ENCODE results near the gene HAGHL. TPM values are rescaled to one million over a fixed set of nuclear protein-coding genes. Genes with fewer than 3 reads are reported as not detected.
A peak's percentile ranks its signal among the peaks of the same experiment; 100 is the strongest.
"Not testable (repeated sequence)": the region's sequence is repeated elsewhere in the genome, so short reads cannot be mapped to it uniquely, and the experiment has no call there.

HAGHL gene
- total RNA-seq, 2 donors from 2014 or later: 2.6 to 13.0 TPM

DNA sequence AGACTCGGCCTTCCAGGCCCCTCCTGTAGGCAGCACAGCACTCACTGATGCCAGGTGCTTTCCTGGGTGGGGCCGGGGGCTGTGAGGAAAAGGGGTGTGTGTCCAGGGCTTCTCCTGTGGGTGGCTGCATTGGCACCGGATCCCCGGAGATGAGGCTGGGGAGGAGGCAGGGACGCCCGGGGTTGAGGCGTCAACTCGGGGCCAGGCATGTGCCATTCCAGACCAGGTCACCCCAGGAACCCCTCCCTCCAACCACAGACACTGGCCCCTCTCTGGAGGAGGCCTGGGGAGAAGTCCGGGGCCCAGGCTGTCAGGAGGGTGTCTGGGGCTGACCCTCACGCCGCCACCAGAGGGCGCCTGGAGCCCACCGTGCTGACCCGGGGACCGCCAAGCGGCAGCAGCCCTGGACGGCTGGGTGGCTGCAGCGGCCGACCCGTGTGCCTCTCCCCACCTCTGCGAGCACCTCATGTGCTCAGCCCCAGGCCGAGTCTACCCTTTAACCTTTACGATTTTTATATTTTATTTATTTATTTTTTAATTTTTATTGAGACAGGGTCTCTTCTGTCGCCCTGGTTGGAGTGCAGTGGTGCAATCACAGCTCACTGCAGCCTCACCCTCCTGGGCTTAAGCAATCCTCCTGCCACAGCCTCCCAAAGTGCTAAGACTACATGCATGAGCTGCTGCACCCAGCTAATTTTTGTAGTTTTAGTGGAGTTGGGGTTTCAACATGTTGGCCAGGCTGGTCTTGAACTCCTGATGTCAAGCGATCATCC, 15.2 kb upstream of the HAGHL start:
- peak; percentile 79 for DNase-seq
- Histone ChIP-seq H3K9me3 (no peaks in the 10 kb centered on the region), H3K9ac (ENCODE audit: low read depth in 2 of 2, low read length in 2 of 2) (no peak overlapping the region), H3K4me3 (no peak overlapping the region), H3K4me1 (peaks cover 12% of the 10 kb centered on the region), H3K36me3 (no peaks in the 10 kb centered on the region), H3K27ac (no peak overlapping the region), H3K27me3 (peaks cover 29% of the 10 kb centered on the region)
- intact Hi-C loops (cut with DNase I): loop anchor here (2.0 to 5.0 kb wide), 2 partner anchors 75 to 346 kb away; no protein-coding TSS in a partner anchor
- TF ChIP-seq, protein P1, sequence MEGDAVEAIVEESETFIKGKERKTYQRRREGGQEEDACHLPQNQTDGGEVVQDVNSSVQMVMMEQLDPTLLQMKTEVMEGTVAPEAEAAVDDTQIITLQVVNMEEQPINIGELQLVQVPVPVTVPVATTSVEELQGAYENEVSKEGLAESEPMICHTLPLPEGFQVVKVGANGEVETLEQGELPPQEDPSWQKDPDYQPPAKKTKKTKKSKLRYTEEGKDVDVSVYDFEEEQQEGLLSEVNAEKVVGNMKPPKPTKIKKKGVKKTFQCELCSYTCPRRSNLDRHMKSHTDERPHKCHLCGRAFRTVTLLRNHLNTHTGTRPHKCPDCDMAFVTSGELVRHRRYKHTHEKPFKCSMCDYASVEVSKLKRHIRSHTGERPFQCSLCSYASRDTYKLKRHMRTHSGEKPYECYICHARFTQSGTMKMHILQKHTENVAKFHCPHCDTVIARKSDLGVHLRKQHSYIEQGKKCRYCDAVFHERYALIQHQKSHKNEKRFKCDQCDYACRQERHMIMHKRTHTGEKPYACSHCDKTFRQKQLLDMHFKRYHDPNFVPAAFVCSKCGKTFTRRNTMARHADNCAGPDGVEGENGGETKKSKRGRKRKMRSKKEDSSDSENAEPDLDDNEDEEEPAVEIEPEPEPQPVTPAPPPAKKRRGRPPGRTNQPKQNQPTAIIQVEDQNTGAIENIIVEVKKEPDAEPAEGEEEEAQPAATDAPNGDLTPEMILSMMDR (IDR thresholded peaks at IDR 0.05): peak; percentile 99

DNA sequence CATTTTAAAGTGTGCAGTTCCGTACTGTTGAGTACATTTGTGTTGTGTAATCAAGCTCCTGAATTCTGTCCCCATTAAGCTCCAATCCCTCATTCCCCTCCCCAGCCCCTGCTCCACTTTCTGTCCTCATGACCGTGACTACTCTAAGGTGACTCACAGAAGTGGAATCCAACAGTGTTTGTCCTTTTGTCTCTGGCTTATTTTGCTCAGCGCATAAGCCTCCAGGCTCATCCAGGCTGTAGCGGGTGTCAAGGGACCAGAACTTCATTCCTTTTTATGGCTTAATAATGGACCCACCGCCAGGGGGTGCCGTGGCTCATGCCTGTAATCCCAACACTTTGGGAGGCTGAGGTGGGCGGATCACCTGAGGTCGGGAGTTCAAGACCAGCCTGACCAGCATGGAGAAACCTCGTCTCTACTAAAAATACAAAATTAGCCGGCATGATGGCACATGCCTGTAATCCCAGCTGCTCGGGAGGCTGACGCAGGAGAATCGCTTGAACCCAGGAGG, 14.1 kb upstream of the HAGHL start:
- peaks cover 23% of the 10 kb centered on the region for H3K27me3 ChIP-seq
- intact Hi-C loops (cut with DNase I): loop anchor here (2.0 to 5.0 kb wide), 2 partner anchors 74 to 345 kb away; no protein-coding TSS in a partner anchor
- H3K36me3 ChIP-seq; H3K9ac ChIP-seq (ENCODE audit: low read depth in 2 of 2, low read length in 2 of 2); H3K27ac ChIP-seq; H3K4me3 ChIP-seq; H3K9me3 ChIP-seq: not testable (repeated sequence)
- TF ChIP-seq, protein P1 (IDR thresholded peaks at IDR 0.05): peak; percentile 14
- DNase-seq: peak; percentile 55
- peaks cover 12% of the 10 kb centered on the region for H3K4me1 ChIP-seq

DNA sequence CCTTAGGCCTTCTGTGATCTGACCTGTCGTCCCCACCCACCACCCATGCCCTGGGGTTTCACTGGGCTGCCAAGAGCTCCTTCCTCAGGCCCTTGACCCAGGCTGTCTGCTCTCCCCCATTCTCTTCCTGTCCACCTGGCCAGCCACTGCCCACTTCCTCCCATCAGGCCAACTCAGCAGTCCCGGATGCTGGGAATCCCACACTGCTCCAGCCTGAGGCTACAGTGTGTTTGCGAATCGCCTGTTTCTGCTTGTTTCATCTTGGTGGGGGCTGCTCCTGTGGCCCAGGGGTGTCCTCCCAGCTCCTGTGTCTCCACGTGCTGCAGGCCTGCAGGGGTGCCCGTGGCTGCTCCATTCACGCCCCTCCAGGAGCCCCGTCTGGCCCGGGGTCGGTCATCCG, 12.8 kb upstream of the HAGHL start:
- no peaks in the 10 kb centered on the region for H3K36me3 ChIP-seq
- no peak for DNase-seq
- H3K4me1 ChIP-seq: peaks cover 21% of the 10 kb centered on the region
- H3K4me3 ChIP-seq: no peak overlapping the region
- TF ChIP-seq, protein P1 (IDR thresholded peaks at IDR 0.05): no peak
- intact Hi-C loops (cut with DNase I): loop anchor here (5.0 kb wide), 1 partner anchor 343 kb away; no protein-coding TSS in a partner anchor
- no peak overlapping the region for H3K27ac ChIP-seq
- H3K9ac ChIP-seq (ENCODE audit: low read depth in 2 of 2, low read length in 2 of 2): peak overlapping the region in 1 of 2 donors; percentile 16
- peaks cover 20% of the 10 kb centered on the region for H3K27me3 ChIP-seq
- H3K9me3 ChIP-seq: no peaks in the 10 kb centered on the region

DNA sequence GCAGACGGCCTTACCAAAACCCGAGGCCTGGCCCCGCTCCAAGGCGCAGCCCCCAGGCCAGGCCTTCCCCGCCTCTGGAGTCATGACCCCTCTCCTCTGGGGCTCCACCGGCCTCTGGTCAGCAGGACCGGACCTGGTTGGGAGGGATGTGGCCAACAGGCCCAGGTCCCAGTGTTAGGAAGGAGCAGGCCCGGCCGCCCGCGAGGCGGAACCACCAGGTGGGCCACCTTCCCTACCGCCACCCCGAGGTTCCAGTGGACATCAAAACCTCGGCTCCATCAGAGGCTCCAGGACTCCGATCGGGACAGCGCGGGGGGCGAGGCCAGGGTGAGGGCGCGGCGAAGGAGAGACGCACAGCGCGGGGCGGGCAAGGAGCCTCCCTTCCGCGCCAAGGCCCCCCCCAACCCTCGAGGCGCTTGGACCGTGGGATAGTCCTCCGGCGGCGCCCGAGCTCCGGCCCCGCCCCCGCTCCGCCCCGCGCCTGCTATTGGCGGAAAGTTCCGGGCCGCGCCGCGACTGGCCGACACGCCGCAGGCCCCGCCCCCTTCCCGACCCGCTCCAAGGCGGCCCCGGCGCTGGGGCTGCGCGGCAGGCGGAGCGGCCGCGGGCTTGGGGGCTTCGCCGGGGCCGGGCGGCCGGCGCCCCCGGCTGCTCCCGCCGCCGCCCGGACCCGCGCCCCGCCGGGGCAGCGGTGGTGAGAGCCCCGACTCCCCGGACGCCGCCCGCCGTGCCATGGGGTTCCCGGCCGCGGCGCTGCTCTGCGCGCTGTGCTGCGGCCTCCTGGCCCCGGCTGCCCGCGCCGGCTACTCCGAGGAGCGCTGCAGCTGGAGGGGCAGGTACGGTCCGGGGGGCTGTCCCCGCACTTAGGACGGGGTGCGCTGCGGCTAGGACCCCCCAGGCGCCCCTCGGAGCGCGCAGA, 12.1 kb upstream of the HAGHL start, which contains the start of gene METRN:
TSS of gene METRN (plus strand) at position 561 of the 919 bp plus-strand sequence. CDS start at position 733, 172 bp downstream.
- peak; percentile 92 for DNase-seq
- Histone ChIP-seq H3K27me3 (peaks cover 17% of the 10 kb centered on the region), H3K27ac (no peak within 1 kb of the TSS), H3K4me1 (peaks cover 26% of the 10 kb centered on the region), H3K4me3 (peak within 1 kb of the TSS; percentile 70), H3K36me3 (no peaks in the 10 kb centered on the region), H3K9ac (ENCODE audit: low read depth in 2 of 2, low read length in 2 of 2) (peak within 1 kb of the TSS; percentile 19 to 51), H3K9me3 (no peaks in the 10 kb centered on the region)
- intact Hi-C loops (cut with DNase I): loop anchor here (5.0 kb wide), 1 partner anchor 342 kb away; no protein-coding TSS in a partner anchor
- TF ChIP-seq, protein P1 (IDR thresholded peaks at IDR 0.05): no peak
